ENCODE results near the gene TBC1D7.

DNA sequence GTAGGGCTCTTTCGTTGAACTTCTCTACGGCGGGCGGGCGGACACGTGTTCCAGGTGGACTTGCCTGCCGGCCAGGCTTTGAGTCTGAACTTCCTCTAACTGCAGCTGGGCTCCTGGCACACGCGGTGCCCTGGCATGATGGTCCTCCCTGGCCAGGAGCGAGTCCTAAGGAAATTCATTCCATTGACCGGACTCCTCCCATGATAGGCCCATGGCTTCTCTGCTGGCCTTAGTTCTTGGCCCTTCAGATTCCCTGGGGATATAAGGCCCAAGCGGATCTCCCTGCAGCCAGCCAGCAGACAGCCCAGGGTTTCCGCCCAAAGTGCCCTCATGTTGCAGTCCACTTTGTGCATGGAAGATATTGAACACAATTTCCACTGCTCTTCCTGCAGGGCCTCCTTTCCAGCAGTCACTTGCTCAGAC is 39.4 kb downstream of the TBC1D7 start:
- TF ChIP-seq, protein P1, sequence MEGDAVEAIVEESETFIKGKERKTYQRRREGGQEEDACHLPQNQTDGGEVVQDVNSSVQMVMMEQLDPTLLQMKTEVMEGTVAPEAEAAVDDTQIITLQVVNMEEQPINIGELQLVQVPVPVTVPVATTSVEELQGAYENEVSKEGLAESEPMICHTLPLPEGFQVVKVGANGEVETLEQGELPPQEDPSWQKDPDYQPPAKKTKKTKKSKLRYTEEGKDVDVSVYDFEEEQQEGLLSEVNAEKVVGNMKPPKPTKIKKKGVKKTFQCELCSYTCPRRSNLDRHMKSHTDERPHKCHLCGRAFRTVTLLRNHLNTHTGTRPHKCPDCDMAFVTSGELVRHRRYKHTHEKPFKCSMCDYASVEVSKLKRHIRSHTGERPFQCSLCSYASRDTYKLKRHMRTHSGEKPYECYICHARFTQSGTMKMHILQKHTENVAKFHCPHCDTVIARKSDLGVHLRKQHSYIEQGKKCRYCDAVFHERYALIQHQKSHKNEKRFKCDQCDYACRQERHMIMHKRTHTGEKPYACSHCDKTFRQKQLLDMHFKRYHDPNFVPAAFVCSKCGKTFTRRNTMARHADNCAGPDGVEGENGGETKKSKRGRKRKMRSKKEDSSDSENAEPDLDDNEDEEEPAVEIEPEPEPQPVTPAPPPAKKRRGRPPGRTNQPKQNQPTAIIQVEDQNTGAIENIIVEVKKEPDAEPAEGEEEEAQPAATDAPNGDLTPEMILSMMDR (conservative IDR thresholded peaks at IDR 0.05) = no peak
- TF ChIP-seq ZFX (IDR thresholded peaks at IDR 0.05) = no peak

Measured in C4-2B (cell line).